Fibroblast of skin of scalp (primary cell): ENCODE data around the gene BANF2.
A peak's percentile ranks its signal among the peaks of the same experiment; 100 is the strongest.

ENCODE experiments used
- DNase-seq: peaks from one replicate; pipeline ENCODE4 v3.0.0-alpha.2; 2013

Gene BANF2

GRCh38 chr20:17664025-17664633, 35.6 kb upstream of the BANF2 start:
- DNase-seq = no peak

DNA sequence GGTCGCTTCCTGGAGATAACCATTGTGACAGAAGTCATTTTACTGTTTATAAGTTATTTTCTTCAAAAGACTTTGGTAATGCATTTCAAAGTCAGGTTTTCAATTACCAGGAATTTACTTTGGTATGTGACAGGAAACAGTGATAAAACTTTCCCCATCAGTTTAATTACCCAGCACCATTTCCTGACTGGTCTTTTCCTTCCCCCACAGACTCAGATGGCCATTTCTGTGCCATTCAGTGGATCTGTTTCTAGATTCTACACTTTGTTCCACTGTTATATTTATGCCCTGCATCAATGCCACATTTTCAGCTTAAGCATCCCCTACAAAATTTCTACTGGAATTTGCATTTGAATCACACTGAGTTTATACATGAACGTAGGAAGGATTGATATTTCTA, 34.0 kb upstream of the BANF2 start:
- DNase-seq = no peak

DNA sequence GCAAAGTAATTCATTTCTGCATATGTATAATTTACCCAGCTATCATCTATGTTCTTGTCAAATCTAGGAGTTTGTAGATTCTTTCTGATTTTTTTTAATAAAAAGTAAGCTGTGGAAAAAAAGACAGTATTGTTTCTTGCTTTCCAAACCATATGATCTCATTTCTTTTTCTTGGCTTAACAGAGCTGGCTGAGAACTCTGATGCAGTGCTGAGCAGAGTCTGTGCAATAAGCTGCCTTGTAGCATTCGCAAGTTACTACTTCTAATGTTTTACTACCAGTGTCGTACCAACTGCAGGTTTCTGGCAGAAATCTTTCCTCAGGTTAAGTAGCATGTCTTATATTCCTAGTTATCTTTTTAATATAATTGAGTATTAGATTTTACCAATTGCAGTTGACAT, 33.3 kb upstream of the BANF2 start:
- peak; percentile 31 for DNase-seq

GRCh38 chr20:17667445-17667844, 32.3 kb upstream of the BANF2 start:
- DNase-seq = no peak

GRCh38 chr20:17668432-17668831, 31.3 kb upstream of the BANF2 start:
- no peak for DNase-seq

DNA sequence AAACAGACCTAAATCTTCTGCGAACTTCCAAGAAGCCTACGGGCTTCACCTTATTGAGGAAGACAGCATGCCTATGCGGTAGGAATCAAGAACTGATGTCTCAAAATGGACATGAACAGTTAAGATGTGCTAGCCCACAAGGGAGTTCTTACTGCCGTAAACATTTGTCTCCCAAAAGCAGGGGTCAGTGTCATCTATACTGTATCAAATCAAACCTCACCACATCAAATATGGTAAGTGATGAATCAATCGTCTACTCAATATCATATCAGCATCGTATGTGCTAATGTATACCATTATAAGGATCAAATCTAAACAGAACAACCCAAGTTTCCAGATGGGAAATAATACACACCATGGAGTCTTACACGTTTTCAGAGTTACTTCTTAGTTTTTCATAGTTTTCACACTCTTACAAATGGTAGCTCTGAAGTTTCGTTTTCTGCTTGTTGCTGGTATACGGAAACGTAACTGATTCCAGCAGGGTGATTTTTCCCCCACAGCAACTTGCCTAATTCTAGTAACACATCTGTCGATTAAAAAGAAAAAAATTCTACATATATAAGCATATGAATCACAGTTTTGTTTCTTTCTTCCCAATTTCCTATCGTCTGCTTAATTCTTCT, 30.3 kb upstream of the BANF2 start:
- DNase-seq = no peak

GRCh38 chr20:17671011-17671410, 28.8 kb upstream of the BANF2 start:
- no peak for DNase-seq

DNA sequence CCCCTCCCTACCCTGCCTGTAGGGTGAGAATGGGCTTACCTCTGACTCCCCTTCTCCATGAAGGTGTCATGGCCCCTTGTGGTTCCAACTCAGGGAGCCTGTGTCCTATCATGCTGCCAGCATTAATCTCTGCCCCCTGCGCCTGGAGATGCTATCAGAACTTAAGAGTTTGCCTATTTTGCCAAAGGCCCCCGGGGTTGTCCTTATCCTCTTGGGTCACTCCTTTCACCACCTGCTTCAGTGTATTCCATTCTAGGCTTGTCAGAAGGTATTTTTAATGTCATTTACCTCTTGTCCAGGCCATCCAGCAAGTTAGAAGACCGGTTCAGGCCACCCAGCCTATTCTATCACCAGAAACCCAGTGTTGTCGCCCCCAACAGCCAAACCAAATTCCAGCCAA, 28.2 kb upstream of the BANF2 start:
- no peak for DNase-seq

GRCh38 chr20:17673084-17673483, 26.7 kb upstream of the BANF2 start:
- DNase-seq = no peak

DNA sequence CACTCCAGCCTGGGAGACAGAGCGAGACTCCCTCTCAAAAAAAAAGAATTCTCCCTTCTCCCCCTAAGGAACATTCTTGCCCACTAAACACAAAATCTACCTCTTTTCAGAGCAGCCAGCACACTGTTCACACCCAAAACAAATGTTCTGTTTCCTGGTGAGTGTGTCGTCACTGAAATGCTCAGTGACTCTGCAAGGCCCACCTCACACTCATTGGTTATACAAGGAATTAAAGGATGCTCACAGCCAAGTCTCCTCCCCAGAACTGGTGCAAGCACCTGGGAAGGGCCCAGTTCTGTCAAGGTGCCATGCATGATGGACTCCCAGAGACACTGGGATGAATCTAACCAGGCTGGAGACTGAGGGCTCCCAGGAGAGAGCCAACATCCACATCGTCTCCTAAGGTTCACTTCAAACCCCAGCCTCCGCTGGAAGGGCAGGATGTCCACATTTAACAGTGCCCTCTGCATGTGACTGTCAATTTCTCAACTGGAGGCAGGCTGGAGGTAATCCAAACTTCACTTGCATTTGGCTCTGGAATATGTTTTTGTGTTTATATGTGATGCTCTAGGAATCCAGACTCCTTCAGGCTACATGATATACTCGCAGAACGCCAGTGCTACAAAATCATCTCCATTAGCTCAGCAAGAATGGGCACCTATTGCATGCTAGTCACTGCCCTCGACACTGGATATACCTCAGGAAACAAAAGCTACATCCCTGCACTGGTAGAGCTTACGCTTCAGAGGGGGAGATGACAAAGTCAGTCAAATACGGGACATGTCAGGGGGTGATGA, 24.8 kb upstream of the BANF2 start:
- no peak for DNase-seq

- DNase-seq = no peak
Observed at GRCh38 chr20:17675519-17676377, 24.0 kb upstream of the BANF2 start.

DNA sequence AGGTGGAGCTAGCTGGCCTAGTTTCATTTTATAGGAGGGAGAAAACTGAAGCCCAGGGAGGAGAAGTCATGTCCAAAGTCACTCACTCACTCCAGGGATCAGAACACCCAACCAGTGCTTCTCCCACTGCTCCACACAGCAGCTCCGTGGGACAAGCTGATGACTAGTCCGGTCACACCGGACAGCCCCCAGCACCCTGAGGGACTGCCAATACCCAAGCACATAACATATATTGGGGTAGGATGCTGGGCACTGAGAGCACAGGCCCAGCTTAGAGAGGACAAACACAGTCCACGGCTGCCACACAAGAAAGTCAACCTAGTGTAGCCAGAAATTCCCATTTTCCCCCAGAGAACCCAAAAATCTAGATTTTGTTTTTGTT, 23.4 kb upstream of the BANF2 start:
- no peak for DNase-seq

DNA sequence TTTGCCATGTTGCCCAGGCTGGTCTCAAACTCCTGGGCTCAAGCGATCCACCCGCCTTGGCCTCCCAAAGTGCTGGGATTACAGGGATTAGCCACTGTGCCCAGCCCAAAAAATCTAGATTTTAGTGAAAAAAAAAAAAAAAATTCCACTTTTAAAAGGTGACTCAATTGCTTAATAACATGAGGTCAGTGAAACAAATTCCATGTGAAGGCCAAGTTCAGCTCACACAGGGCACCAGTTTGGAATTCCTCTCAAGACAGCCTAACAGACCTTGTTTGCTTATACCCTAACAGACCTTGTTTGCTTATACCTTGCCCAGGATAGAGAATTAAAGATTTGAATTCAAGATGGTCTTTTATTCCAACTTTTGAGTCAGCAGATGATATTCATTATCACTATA, 22.8 kb upstream of the BANF2 start:
- no peak for DNase-seq

DNA sequence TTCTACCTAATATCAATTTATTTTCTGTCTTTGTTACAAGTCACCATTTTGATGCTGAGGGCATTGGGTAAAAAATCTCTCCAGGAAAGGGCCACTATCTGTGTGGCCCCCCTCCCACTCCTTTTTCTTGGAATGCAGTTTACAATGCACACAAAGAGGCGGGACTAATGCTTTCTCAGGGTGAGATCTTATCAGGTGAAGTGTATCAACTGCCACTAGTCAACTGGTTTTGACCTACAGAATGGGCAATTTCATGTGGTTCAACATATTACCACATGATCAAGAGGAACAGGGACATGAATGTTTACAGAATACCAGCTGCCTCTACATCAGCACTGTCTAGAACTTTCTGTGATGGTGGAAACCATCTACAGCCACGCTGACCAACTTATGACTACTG, 21.5 kb upstream of the BANF2 start:
- DNase-seq = no peak

GRCh38 chr20:17678886-17679285, 20.9 kb upstream of the BANF2 start:
- no peak for DNase-seq

- DNase-seq = peak; percentile 45
Observed at GRCh38 chr20:17679941-17680835, 19.6 kb upstream of the BANF2 start.

GRCh38 chr20:17680836-17681725, 18.7 kb upstream of the BANF2 start:
- DNase-seq = peak; percentile 77

DNA sequence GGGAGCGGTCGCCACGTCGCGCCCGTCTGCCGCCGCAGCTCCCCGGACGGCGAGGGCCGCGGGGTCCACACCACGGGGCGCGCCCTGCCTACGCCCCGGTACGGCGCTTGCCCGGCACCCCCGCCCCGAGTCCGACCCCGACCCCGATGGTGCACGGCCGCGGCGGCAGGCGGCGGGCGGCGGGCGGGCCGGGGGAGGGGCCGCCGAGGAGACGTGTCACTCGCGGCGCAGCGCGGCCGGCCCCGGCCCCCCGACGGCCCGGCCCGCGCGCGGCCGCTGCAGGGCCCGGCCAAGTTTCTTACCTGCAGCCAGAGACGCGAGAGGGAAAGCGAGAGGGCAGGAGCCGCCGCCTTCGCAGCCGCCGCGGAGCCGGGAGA, 18.1 kb upstream of the BANF2 start:
- no peak for DNase-seq

GRCh38 chr20:17682103-17682888, 17.5 kb upstream of the BANF2 start, which contains the start of gene RRBP1:
TSS of gene RRBP1 (minus strand) at chr20:17682242. CDS start at chr20:17660507, 21,735 bp downstream.
- DNase-seq = peak; percentile 99

- no peak for DNase-seq
Observed at GRCh38 chr20:17682889-17683198, 16.9 kb upstream of the BANF2 start.
